GM12874 (cell line): ENCODE data around the gene UBASH3B.

Source experiments
- TF ChIP-seq, protein P1 (sequence below): IDR thresholded peaks from 2 replicates; pipeline ENCODE4 v1.5.1; 2011; ENCODE audit warnings: low read depth, mild to moderate bottlenecking, control low read depth, low read length, moderate library complexity; ENCODE audit not compliant: insufficient read depth

The UBASH3B gene

DNA sequence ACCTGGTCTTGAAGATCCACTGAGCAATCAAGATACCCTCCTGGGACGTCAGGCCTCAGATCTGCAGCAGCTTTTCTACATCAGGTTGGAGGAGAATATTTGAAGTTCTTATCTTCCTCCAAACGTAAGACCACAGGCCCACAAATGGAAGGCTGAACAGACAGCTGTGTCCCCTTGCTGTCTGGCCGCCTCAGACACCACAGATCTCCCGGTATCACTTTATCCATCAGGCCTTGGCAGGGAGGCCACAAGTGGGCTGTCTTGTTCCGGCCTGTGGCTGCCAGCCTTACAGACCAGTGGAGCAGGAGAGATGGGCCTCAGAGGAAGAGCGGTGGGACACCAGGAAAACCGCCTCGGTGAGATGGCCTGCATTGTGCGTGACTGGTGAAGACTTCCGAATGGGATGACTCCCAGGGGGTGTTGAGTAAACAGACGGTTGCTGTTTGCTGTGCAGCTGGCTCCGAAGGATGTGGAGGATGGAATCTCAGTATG is 15.9 kb downstream of the UBASH3B start:
- TF ChIP-seq, protein P1, sequence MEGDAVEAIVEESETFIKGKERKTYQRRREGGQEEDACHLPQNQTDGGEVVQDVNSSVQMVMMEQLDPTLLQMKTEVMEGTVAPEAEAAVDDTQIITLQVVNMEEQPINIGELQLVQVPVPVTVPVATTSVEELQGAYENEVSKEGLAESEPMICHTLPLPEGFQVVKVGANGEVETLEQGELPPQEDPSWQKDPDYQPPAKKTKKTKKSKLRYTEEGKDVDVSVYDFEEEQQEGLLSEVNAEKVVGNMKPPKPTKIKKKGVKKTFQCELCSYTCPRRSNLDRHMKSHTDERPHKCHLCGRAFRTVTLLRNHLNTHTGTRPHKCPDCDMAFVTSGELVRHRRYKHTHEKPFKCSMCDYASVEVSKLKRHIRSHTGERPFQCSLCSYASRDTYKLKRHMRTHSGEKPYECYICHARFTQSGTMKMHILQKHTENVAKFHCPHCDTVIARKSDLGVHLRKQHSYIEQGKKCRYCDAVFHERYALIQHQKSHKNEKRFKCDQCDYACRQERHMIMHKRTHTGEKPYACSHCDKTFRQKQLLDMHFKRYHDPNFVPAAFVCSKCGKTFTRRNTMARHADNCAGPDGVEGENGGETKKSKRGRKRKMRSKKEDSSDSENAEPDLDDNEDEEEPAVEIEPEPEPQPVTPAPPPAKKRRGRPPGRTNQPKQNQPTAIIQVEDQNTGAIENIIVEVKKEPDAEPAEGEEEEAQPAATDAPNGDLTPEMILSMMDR: no peak

DNA sequence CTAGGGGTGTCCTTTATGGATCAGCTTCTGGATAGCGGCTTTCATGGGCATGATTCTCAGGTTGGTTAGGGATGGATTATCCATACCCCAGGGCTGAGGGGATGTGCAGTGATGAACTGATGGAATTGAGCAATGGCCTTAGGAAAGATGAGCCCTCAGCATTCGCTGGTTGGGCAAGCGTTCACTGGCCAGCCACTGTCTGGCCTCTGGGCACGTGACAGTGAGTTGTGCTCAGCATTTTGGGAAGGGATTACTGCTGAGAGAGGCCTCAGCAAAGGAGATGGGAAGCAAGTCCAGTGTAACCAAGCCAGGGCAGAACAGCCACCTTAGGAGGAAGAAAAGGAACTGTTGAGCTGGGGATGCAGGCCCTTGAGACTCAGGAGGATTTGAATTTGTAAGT is 17.4 kb downstream of the UBASH3B start:
- TF ChIP-seq, protein P1: no peak

DNA sequence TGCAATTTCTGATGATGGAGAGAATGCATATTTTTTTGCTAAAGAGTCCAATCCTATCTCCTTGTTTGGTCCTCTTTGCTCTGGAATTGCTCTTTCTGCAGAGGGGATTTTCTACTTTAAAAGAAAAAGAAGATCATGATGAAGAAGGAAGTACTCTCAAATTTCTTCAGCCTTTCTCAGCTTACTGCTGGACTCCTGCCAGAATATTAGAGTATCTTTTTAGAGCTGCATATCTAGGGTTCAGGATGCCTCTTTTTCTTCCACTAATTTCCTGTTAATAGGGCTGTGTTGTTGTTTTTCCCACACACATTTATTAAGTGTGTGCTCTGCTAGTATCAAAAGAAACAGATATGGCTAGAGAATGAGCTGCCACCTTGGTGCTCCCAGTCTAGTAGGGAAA is 18.2 kb downstream of the UBASH3B start:
- TF ChIP-seq, protein P1: no peak

DNA sequence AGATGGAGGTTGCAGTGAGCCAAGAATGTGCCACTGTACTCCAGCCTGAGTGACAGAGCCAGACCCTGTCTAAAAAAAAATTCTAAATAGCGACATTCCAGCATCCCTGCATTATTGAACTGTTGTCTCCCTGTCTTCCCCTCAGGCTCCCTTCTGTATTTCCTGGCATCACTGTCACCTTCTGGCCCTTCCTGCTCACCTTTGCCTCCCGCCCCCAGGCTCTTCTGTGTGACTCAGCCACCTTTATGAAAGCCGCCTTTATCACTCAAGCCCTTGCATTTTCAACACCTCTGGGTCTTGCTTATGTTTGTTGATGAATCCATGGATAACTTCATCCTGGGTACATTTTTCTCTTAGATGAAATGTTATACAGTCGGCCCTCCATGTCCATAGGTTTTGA is 21.1 kb downstream of the UBASH3B start:
- TF ChIP-seq, protein P1: no peak

DNA sequence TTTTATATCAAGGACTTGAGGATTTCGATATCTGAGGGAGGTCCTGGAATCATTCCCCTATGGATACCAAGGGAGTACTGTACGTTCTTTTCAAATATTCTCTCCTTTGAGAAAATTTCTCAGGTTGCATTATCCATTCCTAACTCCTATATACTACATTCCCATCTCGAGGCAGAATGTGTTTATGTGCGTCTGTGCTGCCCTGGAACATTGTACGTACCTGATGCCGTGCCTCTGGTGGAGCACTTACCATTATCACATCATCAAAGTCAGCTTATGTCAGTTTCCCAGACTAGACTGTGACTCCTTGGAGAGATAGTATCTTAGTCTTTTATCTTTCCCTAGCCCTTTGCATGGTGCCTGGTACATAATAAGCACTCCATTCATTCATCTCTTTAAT is 21.7 kb downstream of the UBASH3B start:
- TF ChIP-seq, protein P1: no peak

DNA sequence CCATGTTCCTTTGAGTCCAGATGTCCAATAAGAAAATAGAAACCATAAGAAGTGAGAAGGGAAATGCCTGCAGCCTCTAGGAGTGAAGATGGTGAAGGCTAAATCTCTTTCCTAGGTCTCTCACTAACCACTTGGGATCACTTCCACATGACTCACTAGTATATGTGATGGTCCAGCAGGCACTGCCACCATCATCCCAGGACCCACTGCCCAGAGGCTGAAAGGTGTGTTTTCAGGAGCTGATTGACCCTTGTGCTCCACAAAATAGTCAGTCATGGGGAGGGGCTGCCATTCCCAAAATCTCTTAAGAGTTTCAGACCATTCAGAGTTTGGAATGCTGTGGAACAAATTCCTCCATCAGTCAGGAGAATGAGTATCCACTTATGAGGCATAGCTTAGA is 22.9 kb downstream of the UBASH3B start:
- TF ChIP-seq, protein P1: no peak

DNA sequence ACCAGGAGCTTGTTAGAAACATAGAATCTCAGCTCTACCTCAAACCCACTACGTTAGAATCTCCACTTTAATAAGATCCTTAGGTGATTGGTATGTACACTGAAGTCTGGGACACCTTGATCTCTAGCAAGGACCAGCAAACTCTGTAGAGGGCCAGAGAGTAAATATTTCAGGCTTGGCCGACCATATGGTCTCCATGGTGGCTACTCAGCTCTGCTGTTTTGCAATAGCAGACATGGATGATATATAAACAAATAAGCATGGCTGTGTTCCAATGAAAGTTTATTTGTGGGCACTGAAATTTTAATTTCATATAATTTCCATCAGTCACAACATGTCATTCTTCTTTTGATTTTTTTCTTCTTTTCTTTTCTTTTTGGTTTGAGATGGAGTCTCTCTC is 23.9 kb downstream of the UBASH3B start:
- TF ChIP-seq, protein P1: no peak
